Esophagus squamous epithelium (tissue), 5 donors: ENCODE measurements around the gene SARNP. TPM values are rescaled to one million over a fixed set of nuclear protein-coding genes. Genes with fewer than 3 reads are reported as not detected.

Experiments used
- DNase-seq: peaks from one replicate; lab custom pipeline; 2025; lab: John Stamatoyannopoulos, UW
- H3K27ac ChIP-seq, 4 donors: fragments of 200-600 bp; sonication (generic); one replicate each; pipeline ENCODE4 v1.5.1; 2016 to 2019; ENCODE audit warnings: mild to moderate bottlenecking in 1 of 4
- H3K27me3 ChIP-seq, 4 donors: fragments of 200-600 bp; sonication (generic); 1 replicate in 3 of 4; 2 replicates in 1 of 4; pipeline versions ENCODE4 v1.5.1 to v1.6.0; 2017 to 2021; ENCODE audit warnings: antibody characterized with exemption in 1 of 4
- H3K36me3 ChIP-seq, 3 donors: fragments of 200-600 bp; sonication (generic); one replicate each; pipeline ENCODE4 v1.5.1; 2016 to 2019
- H3K4me1 ChIP-seq, 3 donors: fragments of 200-600 bp; sonication (generic); one replicate each; pipeline ENCODE4 v1.5.1; 2017 to 2019
- H3K4me3 ChIP-seq, 4 donors: fragments of 200-600 bp; sonication (generic); 1 replicate in 3 of 4; 2 replicates in 1 of 4; pipeline ENCODE4 v1.5.1; 2016 to 2019; ENCODE audit warnings: mild to moderate bottlenecking in 2 of 4, moderate library complexity in 1 of 4
- H3K9me3 ChIP-seq, 3 donors: fragments of 200-600 bp; sonication (generic); one replicate each; pipeline ENCODE4 v1.5.1; 2016 to 2019
- POLR2A ChIP-seq, 4 donors: fragments of 450-650 bp; IDR thresholded peaks; one replicate each; pipeline ENCODE4 v1.6.1; 2017; ENCODE audit warnings: antibody characterized with exemption in 4 of 4, mild to moderate bottlenecking in 4 of 4, moderate library complexity in 3 of 4
- WGBS, 2 donors: methylation state at CpG; one replicate each; pipeline ENCODE4 v1.1.5; 2018; 5-methylcytosine and 5-hydroxymethylcytosine counted together
- intact Hi-C: fragments of 100-400 bp; cut with DNase I; formaldehyde crosslinking; loops from one replicate; pipeline ENCODE4 v1.15.0; 2022
- total RNA-seq, 4 donors: library from RNA; depleted of rRNA; stranded (reverse); fragments of >200 nt; gene quantifications; one replicate each; pipeline ENCODE4 v1.1.0, GENCODE V29; 2016
- TF ChIP-seq, protein P1 (sequence below), 6 experiments: fragments of 450-650 bp in 4 of 6; fragments of 200-600 bp in 2 of 6; sonication (generic) in 2 of 6; IDR thresholded peaks; one replicate each; pipeline ENCODE4 v1.5.1; 2016 to 2019; ENCODE audit warnings: antibody characterized with exemption in 6 of 6, mild to moderate bottlenecking in 4 of 6, moderate library complexity in 4 of 6
- donor health status: DM: yes; HTN: yes; CAD: no.

SARNP gene
- total RNA-seq, 4 donors from 2014 or later, result 22.6 to 60.1 (median 53.7) TPM

DNA sequence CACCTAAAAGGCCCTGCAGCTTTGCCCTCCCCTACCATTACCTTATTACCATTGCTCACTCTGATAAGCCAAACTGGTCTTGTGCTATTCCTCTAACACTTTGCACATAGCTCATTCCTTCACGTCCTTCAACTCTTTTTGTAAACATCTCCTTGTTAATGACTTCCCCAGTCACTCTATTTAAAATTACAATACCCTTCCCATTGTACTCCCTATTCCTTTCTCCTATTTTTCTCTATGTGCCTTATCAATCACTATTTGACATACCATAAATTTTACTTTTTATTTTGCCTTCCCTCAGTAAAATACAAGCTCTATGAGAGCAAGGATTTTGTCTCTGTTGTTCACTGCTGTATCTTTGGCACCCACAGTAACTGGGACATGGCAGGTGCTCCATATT, 5.4 kb downstream of the SARNP start:
- 40 to 45% methylated on average over 1 of the region's 1 CpG for WGBS, 2 donors
- DNase-seq, result no peak
- intact Hi-C loops, result no loop called here
- H3K27me3 ChIP-seq, result no peaks in the 10 kb centered on the region
- H3K4me1 ChIP-seq, result peaks cover 0 to 60% (median 27%) of the 10 kb centered on the region in 3 donors
- TF ChIP-seq POLR2A (IDR thresholded peaks at IDR 0.05), result no peak
- TF ChIP-seq, protein P1, sequence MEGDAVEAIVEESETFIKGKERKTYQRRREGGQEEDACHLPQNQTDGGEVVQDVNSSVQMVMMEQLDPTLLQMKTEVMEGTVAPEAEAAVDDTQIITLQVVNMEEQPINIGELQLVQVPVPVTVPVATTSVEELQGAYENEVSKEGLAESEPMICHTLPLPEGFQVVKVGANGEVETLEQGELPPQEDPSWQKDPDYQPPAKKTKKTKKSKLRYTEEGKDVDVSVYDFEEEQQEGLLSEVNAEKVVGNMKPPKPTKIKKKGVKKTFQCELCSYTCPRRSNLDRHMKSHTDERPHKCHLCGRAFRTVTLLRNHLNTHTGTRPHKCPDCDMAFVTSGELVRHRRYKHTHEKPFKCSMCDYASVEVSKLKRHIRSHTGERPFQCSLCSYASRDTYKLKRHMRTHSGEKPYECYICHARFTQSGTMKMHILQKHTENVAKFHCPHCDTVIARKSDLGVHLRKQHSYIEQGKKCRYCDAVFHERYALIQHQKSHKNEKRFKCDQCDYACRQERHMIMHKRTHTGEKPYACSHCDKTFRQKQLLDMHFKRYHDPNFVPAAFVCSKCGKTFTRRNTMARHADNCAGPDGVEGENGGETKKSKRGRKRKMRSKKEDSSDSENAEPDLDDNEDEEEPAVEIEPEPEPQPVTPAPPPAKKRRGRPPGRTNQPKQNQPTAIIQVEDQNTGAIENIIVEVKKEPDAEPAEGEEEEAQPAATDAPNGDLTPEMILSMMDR (IDR thresholded peaks at IDR 0.05), result no peak
- no peak overlapping the region for H3K27ac ChIP-seq
- H3K9me3 ChIP-seq, result no peaks in the 10 kb centered on the region
- H3K4me3 ChIP-seq, result no peak overlapping the region
- peaks cover 0 to 84% (median 0%) of the 10 kb centered on the region in 3 donors for H3K36me3 ChIP-seq

DNA sequence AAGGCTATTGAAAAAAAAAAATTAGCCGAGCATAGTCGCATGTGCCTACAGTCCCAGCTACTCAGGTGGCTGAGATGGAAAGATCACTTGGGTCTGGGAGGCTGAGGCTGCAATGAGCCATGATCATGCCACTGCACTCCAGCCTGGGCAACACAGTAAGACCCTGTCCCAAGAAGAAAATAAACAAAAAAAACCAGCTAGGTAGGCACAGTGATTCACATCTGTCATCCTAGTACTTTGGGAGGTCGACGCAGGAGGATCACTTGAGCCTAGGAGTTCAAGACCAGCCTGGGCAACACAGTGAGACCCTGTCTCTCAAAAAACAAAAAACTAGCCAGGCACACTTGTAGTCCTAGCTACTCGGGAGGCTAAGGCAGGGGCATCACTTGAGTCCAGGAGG, 8.2 kb downstream of the SARNP start:
- no peak overlapping the region for H3K4me3 ChIP-seq
- no peaks in the 10 kb centered on the region for H3K27me3 ChIP-seq
- TF ChIP-seq, protein P1 (IDR thresholded peaks at IDR 0.05), result no peak
- TF ChIP-seq POLR2A (IDR thresholded peaks at IDR 0.05), result no peak
- DNase-seq, result no peak
- no peaks in the 10 kb centered on the region for H3K9me3 ChIP-seq
- H3K4me1 ChIP-seq, result peaks cover 0 to 32% (median 2%) of the 10 kb centered on the region in 3 donors
- peaks cover 0 to 96% (median 0%) of the 10 kb centered on the region in 3 donors for H3K36me3 ChIP-seq
- intact Hi-C loops, result no loop called here
- WGBS, 2 donors, result 66 to 85% methylated on average over 4 to 5 of the region's 5 CpGs
- no peak overlapping the region for H3K27ac ChIP-seq

DNA sequence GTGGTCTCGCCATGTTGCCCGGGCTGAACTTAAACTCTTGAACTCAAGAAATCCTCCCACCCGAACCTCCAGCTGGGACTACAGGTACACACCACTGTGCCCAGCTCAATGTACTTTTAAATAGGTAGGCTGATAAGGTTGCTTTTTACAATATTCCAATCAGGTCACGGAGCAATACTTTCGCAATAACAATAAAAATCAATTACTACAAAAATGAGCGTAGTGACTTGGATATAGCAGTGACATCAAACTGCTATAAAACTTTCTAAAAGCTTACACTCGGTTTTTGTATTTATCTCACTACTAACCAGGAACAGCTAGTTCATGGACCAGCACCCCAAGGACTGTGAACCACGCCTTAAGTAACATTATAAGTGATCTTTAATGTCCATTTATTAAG, 10.5 kb downstream of the SARNP start:
- no peak for TF ChIP-seq POLR2A (IDR thresholded peaks at IDR 0.05)
- WGBS, 2 donors, result 92 to 94% methylated on average over 8 of the region's 8 CpGs
- no peak overlapping the region for H3K4me3 ChIP-seq
- intact Hi-C loops, result no loop called here
- no peak overlapping the region for H3K27ac ChIP-seq
- no peaks in the 10 kb centered on the region for H3K27me3 ChIP-seq
- H3K4me1 ChIP-seq, result peaks cover 0 to 9% (median 0%) of the 10 kb centered on the region in 3 donors
- DNase-seq, result no peak
- H3K9me3 ChIP-seq, result no peaks in the 10 kb centered on the region
- peaks cover 0 to 94% (median 5%) of the 10 kb centered on the region in 3 donors for H3K36me3 ChIP-seq

DNA sequence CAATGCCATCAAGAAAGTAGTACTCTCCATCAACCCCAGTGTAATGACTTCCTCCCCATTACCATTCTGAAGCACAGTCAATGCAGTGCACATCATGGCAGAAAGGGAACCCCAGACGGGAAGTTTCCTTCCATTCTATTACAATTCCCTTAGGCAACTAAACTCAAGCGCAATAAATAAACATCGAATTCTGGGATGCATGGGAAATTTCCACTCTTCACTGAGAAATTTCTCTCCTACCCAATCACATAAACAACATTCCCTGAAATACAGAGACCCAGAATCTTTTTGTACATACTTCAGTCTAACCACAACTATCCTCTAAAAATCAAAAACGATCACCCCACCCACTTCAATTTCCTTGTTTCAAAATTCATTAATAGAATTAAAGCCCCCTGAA, 20.0 kb downstream of the SARNP start:
- TF ChIP-seq POLR2A (IDR thresholded peaks at IDR 0.05), result no peak
- Histone ChIP-seq H3K4me1 (no peaks in the 10 kb centered on the region), H3K27me3 (no peaks in the 10 kb centered on the region), H3K9me3 (no peaks in the 10 kb centered on the region), H3K4me3 (no peak overlapping the region), H3K27ac (no peak overlapping the region), H3K36me3 (peaks cover 8 to 100% (median 25%) of the 10 kb centered on the region in 3 donors)
- 67 to 68% methylated on average over 4 of the region's 4 CpGs for WGBS, 2 donors
- intact Hi-C loops, result no loop called here
- no peak for DNase-seq

- Histone ChIP-seq H3K27me3 (no peaks in the 10 kb centered on the region), H3K4me1 (no peaks in the 10 kb centered on the region), H3K36me3 (peaks cover 8 to 100% (median 25%) of the 10 kb centered on the region in 3 donors), H3K9me3 (no peaks in the 10 kb centered on the region), H3K4me3 (no peak overlapping the region), H3K27ac (no peak overlapping the region)
- no peak for DNase-seq
- TF ChIP-seq, protein P1 (IDR thresholded peaks at IDR 0.05), result peak in 3 of 6 experiments; percentile 8 to 27 (median 22)
- TF ChIP-seq POLR2A (IDR thresholded peaks at IDR 0.05), result no peak
- intact Hi-C loops, result no loop called here
- WGBS, 2 donors, result 55 to 71% methylated on average over 5 of the region's 5 CpGs
These were observed 20.5 kb downstream of the SARNP start for GRCh38 chr12:55797068-55797467.

DNA sequence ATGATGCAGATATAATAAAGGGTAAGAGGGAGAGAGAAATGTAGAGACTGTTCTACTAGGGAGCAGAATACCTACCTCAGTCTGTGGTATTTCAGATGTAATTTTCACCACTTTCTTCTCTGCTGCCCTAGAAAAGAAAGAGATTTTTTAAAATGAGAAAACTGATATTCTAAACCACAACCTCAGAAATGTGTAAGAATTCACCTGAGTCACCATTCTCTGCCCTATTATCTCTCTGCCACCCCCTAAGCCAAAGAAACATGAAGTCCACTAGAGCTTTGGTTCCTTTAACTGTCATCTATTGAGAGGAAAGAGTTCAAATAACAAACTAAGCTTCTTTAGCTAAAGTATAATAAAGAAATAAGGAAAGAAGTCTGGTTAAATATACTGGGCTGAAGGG, 21.6 kb downstream of the SARNP start:
- no peak overlapping the region for H3K4me3 ChIP-seq
- intact Hi-C loops, result no loop called here
- H3K9me3 ChIP-seq, result no peaks in the 10 kb centered on the region
- H3K4me1 ChIP-seq, result no peaks in the 10 kb centered on the region
- no peaks in the 10 kb centered on the region for H3K27me3 ChIP-seq
- no peak for DNase-seq
- H3K27ac ChIP-seq, result no peak overlapping the region
- peaks cover 8 to 100% (median 25%) of the 10 kb centered on the region in 3 donors for H3K36me3 ChIP-seq
- no peak for TF ChIP-seq POLR2A (IDR thresholded peaks at IDR 0.05)
- TF ChIP-seq, protein P1 (IDR thresholded peaks at IDR 0.05), result no peak
